ENCODE data around the gene MEGF8.

- TF ChIP-seq POLR2A (IDR thresholded peaks at IDR 0.05) (no peak), CTCF (IDR thresholded peaks at IDR 0.05) (no peak), EP300 (IDR thresholded peaks at IDR 0.05) (no peak)
Measured at GRCh38 chr19:42422901-42423461, 97.5 kb downstream of the MEGF8 start.

All from suprapubic skin (tissue), 3 donors.